Breast epithelium (tissue), 4 donors: ENCODE results near the gene VSIR. TPM values are rescaled to one million over a fixed set of nuclear protein-coding genes. Genes with fewer than 3 reads are reported as not detected.
A peak's percentile ranks its signal among the peaks of the same experiment; 100 is the strongest.

Source experiments
- DNase-seq, 2 donors: peaks; one replicate each; pipeline ENCODE4 v3.0.0-alpha.2; 2019; ENCODE audit warnings: low spot score in 2 of 2
- H3K27ac ChIP-seq, 2 donors: fragments of 200-600 bp; sonication (generic) in 1 of 2; one replicate each; pipeline ENCODE4 v1.5.1; 2016 to 2019; ENCODE audit warnings: mild to moderate bottlenecking in 1 of 2
- H3K27me3 ChIP-seq, 2 donors: fragments of 200-600 bp; sonication (generic) in 1 of 2; one replicate each; pipeline versions ENCODE4 v1.5.1 to v1.6.0; 2017 to 2019; ENCODE audit warnings: control low read depth in 1 of 2, mild to moderate bottlenecking in 1 of 2
- H3K36me3 ChIP-seq: fragments of 200-600 bp; one replicate; pipeline ENCODE4 v1.5.1; 2019
- H3K4me1 ChIP-seq, 2 donors: fragments of 200-600 bp; sonication (generic); one replicate each; pipeline ENCODE4 v1.5.1; 2016 to 2019; ENCODE audit warnings: control low read depth in 1 of 2
- H3K4me3 ChIP-seq, 3 donors: fragments of 200-600 bp; sonication (generic); 1 replicate in 2 of 3; 2 replicates in 1 of 3; pipeline ENCODE4 v1.5.1; 2016 to 2019; ENCODE audit warnings: mild to moderate bottlenecking in 3 of 3, moderate library complexity in 2 of 3
- H3K9me3 ChIP-seq, 2 donors: fragments of 200-600 bp; sonication (generic) in 1 of 2; one replicate each; pipeline ENCODE4 v1.5.1; 2016 to 2019; ENCODE audit warnings: control low read depth in 1 of 2
- POLR2A ChIP-seq: fragments of 450-650 bp; IDR thresholded peaks from one replicate; pipeline ENCODE4 v1.6.1; 2016; ENCODE audit warnings: antibody characterized with exemption, mild to moderate bottlenecking, moderate library complexity
- POLR2AphosphoS5 ChIP-seq, 3 donors: sonication (generic); formaldehyde crosslinking; IDR thresholded peaks; one replicate each; pipeline ENCODE4 v1.6.1; 2017; ENCODE audit warnings: antibody characterized with exemption in 3 of 3
- intact Hi-C: fragments of 100-400 bp; cut with DNase I; formaldehyde crosslinking; loops from one replicate; pipeline ENCODE4 v1.15.1; 2023; ENCODE audit warnings: low total_unique reads
- total RNA-seq, 3 donors: library from RNA; depleted of rRNA; stranded (reverse); fragments of >200 nt; gene quantifications; one replicate each; pipeline ENCODE4 v1.1.0, GENCODE V29; 2016
- TF ChIP-seq, protein P1 (sequence below), 3 donors: fragments of 450-650 bp; IDR thresholded peaks; one replicate each; pipeline ENCODE4 v1.5.1; 2016 to 2017; ENCODE audit warnings: antibody characterized with exemption in 3 of 3, mild to moderate bottlenecking in 3 of 3, moderate library complexity in 3 of 3

The VSIR gene
- total RNA-seq, 3 donors from 2014 or later, result 33.4 to 58.7 (median 34.7) TPM

DNA sequence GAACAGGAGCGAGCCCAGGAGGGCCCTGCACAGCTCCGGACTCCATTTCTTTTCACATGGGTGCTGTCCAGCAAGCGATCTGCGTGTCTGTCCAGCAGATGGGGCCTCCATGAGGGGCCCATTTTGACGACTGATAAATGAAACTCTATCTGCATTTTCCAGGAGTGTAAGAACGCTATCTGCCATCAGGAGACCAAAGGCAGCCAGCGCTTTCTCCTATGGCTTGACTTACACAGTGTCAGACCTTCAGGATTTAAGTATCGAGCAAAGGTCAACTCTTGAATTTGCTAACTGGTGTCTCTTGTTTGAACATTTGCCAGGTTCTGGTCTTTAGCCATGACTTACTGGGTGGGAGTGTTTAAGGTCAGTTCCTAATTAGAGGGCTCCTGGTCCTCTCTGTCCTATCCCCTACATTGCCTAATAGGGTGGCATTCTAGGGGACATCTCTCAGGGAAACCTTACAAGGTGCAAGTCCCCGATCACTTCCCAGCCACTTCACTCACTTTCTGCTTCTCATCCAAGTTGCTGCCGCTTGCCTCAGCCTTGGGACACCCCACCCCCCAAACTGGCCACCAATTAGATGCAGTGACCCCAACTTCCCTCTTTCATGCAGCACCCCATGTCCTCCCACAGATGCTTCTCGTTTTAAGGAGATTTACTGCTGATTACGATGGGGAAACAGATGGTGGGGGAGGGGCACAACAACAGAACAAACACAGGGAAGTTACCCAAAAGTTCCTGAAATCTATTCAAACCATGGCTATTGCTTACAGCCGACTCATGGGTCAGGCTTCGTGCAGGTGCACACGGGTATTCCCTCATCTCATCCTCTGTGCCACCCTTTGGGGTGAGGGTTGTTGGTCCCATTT is 20.0 kb downstream of the VSIR start:
- H3K27me3 ChIP-seq, result no peaks in the 10 kb centered on the region
- DNase-seq, result no peak
- TF ChIP-seq POLR2A, result no peak
- no peaks in the 10 kb centered on the region for H3K9me3 ChIP-seq
- peaks cover 18 to 20% of the 10 kb centered on the region in 2 donors for H3K4me1 ChIP-seq
- H3K36me3 ChIP-seq, result no peaks in the 10 kb centered on the region
- H3K4me3 ChIP-seq, result no peak overlapping the region
- H3K27ac ChIP-seq, result peak overlapping the region; percentile 13 to 68
- intact Hi-C loops, result no loop called here

DNA sequence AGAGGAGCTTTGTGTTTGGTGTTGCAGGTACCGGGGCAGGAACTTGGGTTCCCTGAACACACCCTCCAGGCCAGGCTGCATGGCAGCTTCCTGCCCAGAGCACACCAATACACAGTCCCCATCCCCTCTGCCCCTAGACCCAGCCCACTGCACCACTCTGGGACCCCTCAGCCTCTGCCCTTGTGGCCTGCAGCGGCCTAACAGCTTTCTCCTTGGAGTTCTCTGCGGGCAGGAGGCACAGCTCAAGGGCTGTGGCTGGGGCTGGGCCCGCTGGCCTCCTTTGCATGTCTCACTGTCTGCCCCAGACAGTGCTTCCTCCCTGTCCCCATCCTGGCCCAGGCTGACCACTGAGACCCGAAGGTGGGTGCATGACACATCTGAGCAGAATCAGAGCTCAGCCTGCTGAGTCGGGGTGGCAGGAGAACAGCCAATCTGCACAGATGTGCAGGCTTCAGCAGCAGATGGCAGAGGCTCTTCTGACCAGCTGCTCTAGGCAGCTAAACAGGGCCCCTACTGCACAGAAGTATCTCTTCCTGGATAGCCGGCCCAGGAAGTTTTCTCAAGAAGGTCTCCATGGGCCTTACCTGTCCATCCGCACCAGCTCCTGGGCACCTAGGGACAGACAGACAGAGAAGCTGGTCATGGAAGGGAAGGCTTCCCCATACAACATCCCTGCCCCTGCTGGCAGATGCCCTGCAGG is 20.8 kb downstream of the VSIR start:
- Histone ChIP-seq H3K4me1 (peaks cover 20 to 23% of the 10 kb centered on the region in 2 donors), H3K9me3 (no peaks in the 10 kb centered on the region), H3K36me3 (no peaks in the 10 kb centered on the region), H3K27ac (peak overlapping the region; percentile 13 to 25), H3K27me3 (no peaks in the 10 kb centered on the region), H3K4me3 (no peak overlapping the region)
- TF ChIP-seq, protein P1, sequence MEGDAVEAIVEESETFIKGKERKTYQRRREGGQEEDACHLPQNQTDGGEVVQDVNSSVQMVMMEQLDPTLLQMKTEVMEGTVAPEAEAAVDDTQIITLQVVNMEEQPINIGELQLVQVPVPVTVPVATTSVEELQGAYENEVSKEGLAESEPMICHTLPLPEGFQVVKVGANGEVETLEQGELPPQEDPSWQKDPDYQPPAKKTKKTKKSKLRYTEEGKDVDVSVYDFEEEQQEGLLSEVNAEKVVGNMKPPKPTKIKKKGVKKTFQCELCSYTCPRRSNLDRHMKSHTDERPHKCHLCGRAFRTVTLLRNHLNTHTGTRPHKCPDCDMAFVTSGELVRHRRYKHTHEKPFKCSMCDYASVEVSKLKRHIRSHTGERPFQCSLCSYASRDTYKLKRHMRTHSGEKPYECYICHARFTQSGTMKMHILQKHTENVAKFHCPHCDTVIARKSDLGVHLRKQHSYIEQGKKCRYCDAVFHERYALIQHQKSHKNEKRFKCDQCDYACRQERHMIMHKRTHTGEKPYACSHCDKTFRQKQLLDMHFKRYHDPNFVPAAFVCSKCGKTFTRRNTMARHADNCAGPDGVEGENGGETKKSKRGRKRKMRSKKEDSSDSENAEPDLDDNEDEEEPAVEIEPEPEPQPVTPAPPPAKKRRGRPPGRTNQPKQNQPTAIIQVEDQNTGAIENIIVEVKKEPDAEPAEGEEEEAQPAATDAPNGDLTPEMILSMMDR (IDR thresholded peaks at IDR 0.05), result no peak
- TF ChIP-seq POLR2AphosphoS5 (IDR thresholded peaks at IDR 0.05) (no peak), POLR2A (no peak)
- DNase-seq, result no peak
- intact Hi-C loops, result no loop called here

DNA sequence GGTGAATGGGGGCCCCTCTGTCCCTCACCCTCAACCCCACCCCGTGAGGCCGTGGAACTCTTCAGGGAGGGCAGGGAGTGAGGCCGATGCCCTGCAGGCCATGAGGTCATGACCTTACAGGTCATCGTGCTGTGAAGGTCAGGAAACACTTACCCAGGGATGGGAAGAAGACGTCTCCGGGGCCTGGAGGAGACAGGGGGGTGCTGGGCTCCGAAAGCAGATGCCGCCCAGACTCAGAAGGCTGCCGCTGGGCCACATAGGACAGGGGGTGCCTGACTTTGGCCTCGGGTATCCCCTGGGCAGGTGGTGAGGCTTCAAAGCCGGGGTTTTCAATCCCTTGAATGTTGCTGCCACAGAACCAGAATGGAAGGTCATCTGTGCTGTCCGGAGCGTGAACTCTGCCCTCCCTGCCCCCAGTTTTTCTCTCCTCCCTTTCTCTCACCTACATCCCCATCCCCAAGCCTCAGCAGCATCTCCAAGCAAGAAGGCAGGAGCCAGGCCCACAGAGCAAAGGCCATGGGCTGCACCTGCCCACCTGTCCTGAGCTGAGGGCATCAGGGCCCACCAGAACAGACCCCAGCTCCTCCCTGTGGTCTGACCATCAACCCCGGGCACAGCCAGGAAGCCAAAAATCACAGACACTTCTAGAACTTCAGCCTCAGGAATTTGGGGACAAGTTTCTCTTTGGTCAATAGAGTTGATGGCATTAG is 21.6 kb downstream of the VSIR start:
- Histone ChIP-seq H3K27me3 (no peaks in the 10 kb centered on the region), H3K4me1 (peaks cover 17% of the 10 kb centered on the region in 2 donors), H3K27ac (peak overlapping the region in 1 of 2 donors; percentile 75), H3K9me3 (no peaks in the 10 kb centered on the region), H3K4me3 (no peak overlapping the region), H3K36me3 (no peaks in the 10 kb centered on the region)
- DNase-seq, result no peak
- TF ChIP-seq POLR2AphosphoS5 (IDR thresholded peaks at IDR 0.05) (no peak), POLR2A (no peak)
- TF ChIP-seq, protein P1 (IDR thresholded peaks at IDR 0.05), result no peak
- intact Hi-C loops, result no loop called here

DNA sequence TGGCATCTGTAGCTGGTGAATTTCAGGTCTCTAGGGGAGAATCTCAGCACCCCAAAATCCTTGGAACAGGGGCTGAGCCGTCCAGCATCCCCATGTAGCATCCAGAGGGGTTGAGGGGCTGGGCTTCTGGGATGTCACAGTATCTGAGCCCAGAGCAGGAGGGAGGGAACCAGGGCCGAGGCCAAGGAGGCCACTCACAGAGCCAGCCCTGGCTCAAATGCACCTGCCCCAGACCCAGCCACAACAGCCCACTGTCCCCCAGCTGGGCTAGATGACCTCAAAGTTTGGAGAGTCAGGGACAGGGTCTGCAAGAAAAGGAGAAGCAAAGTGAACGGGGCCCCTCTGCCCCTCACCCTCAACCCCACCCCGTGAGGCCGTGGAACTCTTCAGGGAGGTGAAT is 22.3 kb downstream of the VSIR start:
- no peaks in the 10 kb centered on the region for H3K27me3 ChIP-seq
- DNase-seq, result no peak
- H3K9me3 ChIP-seq, result no peaks in the 10 kb centered on the region
- intact Hi-C loops, result no loop called here
- no peak overlapping the region for H3K4me3 ChIP-seq
- peaks cover 14% of the 10 kb centered on the region in 2 donors for H3K4me1 ChIP-seq
- peak overlapping the region in 1 of 2 donors; percentile 75 for H3K27ac ChIP-seq
- TF ChIP-seq POLR2AphosphoS5 (IDR thresholded peaks at IDR 0.05), result no peak
- TF ChIP-seq, protein P1 (IDR thresholded peaks at IDR 0.05), result no peak
- no peaks in the 10 kb centered on the region for H3K36me3 ChIP-seq

DNA sequence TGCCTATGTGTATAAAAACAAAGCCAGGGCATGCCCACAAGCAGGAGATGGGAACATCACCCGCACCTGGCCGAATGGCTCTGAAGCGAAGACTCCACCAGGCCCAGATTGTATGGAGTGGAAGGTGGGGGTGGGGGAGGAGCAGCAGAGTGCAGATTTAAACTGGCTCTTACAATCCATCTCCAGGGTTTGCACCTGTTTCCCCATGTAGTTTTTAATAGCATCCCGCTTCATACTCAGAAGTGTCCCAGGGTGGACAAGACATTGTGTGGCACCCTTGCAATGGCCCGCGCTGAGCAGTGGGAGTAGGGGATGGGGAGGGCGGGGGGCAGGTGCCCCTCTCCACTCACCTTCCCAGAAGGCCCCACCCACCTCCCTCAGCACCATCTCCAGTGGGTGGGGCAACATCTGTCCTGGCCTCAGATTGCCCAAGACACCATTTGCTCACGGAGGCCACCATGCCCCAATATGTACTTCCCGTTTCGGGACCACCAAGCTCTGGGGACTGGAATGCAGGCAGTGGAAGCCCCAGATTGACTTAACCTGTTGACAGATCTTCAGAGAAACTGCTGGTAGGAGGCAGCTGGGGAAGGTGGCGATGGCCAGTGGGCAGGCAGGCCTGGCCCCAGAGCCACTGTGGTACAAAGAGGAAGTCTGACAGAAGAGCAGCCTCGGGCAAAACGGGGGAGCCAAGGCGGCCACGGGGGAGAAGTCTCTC is 23.0 kb downstream of the VSIR start:
- no peak for DNase-seq
- H3K36me3 ChIP-seq, result no peaks in the 10 kb centered on the region
- no peaks in the 10 kb centered on the region for H3K9me3 ChIP-seq
- no peak for TF ChIP-seq POLR2A
- TF ChIP-seq, protein P1 (IDR thresholded peaks at IDR 0.05), result no peak
- no peak for TF ChIP-seq POLR2AphosphoS5 (IDR thresholded peaks at IDR 0.05)
- peak overlapping the region; percentile 75 for H3K27ac ChIP-seq
- no peaks in the 10 kb centered on the region for H3K27me3 ChIP-seq
- H3K4me3 ChIP-seq, result no peak overlapping the region
- peaks cover 14% of the 10 kb centered on the region in 2 donors for H3K4me1 ChIP-seq
- intact Hi-C loops, result no loop called here
